GM18517 (cell line): ENCODE measurements around the gene MYMK.

ENCODE experiments used
- ATAC-seq: cut with Tn5 transposase; IDR thresholded peaks from one replicate; pipeline ENCODE4 v1.9.1; 2021; ENCODE audit warnings: mild to moderate bottlenecking, moderate library complexity; ENCODE audit not compliant: unreplicated experiment

MYMK gene

DNA sequence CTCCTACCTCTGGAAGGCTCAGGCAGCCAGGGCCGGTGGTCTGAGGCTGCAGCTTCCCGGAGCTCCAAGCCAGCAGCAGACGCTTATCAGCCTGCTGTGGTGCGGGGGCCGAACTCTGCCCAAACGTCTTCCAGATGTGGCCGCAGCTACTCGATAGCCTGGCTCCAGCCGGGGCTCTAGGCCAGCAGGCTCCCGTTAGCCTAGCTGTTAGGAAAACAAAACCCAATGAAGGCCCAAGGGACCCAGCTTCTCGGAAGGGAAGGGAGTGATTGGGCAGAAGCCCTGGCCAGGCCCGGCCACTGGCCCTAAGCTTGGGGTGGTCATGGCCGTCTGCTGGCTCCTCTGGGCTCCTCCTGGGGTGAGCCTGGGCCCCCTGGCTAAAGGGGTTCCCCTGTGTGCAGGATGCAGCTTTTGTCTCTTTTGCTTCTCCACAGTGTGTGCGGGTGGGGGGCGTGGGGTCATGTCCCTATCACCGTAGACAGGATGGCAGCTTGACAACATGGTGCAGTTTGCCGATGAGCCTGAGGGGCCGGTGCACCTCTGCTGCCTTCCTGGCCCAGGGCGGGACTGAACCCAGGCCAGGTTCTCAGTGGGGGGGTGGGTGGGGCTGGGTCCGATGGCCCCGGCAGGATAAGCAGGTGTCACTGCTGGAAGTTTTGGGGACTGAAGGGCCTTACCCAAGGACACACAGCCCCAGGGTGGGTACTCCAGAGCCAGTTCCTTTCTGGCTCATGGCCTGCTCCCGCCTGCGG lies 18.7 kb downstream of the MYMK start:
- no peak for ATAC-seq

DNA sequence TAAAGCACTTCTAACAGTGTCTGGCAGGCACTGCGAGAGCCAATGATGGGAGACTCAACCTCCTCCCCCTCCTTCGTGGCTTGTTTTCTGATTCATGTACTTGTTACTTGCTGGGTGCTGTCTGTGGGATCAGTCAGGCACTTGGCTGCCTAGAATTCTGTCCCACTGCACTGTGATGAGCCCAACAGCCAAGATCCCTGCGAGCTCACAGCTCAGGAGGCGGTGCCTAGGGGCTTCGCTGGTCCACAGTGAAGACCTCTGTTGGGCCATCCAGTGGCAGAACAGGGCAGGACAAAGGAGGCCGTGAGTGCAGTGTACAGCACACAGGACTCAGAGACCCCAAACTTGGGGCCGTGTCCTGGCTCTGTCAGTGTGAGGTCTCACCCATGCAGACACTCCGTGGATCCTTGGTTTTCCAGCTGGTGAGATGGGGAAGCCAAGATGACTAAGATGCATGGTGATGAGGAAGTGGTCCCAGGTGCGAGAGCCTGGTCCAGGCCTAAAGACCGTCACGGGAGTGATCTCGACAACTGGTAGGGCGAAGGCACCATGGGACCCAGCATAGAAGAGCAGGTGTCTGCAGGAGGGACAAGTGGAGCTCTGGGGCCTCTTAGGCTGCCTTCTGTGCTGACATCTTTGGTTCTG lies 19.5 kb downstream of the MYMK start:
- ATAC-seq, result no peak

DNA sequence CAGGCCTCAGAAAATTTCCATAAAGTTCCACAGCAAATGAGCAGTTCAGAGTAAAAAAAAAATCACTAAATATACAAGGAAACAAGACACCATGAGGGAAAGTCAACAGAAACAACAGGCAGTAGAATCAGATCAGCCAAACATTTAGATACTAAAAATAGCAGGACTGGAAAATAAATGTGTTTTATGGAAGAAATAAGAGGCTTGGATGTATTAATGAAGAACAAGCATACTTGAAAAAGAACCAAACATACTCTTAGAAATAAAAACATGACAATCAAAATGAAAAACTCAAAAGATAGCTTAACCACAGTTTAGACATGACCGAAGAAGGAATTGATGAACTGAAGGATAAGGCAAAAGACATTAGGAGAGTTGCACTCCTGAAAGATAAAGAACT lies 22.6 kb downstream of the MYMK start:
- ATAC-seq, result no peak

DNA sequence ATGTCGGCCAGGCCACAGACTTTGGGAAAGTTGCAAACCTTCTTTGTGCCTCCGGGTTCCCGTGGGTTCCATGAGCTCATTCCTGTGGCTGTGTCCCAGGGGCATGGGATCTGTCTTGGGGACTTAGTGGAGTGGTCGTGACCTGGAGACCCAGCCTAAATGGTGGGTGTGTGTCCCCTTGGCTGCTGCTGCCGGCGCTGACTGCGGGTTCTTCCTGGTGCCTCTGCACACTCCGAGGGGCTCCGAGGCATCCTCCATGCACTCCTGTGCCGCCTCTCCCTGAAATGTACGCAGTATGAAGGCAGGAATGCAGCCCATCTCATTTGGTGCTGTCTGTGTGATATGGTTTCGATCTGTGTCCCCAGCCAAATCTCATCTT lies 24.9 kb downstream of the MYMK start:
- ATAC-seq, result no peak

DNA sequence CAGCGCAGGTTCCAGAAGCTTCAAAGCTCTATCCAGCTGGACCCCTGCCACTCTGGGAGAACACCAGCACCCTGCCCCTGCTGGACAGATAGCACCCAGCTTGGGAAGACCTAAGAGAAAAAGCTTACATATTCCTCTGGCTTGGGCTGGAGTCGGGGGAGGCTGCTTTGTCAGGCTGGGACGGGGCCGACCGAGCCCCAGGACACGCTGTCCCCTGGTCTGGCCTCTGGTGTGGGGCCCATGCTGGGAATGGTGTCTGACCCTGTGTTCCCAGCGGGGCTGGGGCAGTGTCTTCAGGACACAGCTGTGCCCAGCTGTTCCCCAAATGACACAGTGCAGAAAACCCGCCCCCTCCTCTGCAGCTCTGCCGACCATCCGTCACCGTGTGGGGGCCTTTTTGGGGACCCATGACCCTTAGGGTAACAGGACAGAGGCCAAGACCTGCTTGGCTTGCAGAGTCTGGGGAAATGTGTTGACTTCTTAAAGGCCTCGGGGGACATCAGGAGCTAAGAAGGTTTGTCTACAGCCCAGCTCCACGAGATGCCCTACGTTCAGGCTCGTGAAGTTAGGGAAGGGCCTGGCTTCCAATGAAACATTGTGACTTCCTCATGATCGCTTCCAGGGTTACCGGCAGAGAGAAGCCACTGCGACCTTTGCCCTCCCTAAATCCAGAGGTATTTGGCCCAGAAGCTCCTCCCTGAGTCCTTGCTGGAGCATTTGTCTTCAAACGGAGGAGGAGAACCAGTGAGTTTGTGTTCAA lies 25.4 kb downstream of the MYMK start:
- ATAC-seq, result no peak

DNA sequence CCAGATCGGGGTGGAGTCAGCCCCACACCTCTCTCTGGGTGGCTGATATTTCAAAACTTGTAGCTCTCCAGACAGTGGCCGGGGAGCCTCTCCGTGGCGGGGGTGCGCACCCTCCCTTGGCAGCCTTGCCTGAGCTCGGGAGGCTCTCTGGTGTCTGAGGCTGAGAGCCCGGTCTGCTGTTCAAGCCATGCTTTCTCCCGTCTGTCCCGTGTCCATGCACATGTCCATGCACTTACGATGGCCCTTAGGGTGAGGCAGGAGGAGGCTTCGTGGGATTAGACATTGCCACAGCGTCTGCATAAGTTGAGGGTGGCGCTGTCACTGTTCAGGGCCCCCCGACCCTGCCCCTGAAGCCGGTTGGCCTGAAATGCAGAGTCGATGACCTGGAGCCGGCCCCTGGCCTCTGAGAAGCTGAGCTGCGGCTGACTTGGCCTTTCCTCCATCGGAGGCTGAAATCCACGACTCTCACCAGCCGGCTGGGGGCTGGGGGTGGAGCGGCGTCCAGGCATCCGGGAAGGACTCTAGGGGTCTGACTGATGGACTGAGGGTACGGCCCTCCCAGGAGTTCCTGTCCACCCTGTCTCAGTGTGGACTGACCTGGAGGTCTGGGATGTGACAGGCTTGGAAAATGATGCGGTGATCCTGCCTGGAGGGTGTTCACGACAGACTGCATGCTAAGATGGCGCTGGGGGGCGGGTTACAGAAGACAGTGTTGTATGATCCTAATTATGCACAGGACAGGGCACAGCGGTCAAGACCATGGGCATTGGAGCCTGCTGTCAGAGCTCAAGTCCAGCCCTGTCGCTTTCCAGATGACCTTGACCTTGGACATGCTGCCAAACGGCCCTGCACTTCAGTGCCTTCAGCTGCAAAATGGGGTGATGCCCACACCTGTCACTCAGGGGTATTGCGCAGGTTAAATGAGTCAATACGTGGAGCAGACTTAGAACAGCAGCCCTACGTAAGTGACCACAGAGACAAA lies 27.6 kb downstream of the MYMK start:
- ATAC-seq, result no peak

DNA sequence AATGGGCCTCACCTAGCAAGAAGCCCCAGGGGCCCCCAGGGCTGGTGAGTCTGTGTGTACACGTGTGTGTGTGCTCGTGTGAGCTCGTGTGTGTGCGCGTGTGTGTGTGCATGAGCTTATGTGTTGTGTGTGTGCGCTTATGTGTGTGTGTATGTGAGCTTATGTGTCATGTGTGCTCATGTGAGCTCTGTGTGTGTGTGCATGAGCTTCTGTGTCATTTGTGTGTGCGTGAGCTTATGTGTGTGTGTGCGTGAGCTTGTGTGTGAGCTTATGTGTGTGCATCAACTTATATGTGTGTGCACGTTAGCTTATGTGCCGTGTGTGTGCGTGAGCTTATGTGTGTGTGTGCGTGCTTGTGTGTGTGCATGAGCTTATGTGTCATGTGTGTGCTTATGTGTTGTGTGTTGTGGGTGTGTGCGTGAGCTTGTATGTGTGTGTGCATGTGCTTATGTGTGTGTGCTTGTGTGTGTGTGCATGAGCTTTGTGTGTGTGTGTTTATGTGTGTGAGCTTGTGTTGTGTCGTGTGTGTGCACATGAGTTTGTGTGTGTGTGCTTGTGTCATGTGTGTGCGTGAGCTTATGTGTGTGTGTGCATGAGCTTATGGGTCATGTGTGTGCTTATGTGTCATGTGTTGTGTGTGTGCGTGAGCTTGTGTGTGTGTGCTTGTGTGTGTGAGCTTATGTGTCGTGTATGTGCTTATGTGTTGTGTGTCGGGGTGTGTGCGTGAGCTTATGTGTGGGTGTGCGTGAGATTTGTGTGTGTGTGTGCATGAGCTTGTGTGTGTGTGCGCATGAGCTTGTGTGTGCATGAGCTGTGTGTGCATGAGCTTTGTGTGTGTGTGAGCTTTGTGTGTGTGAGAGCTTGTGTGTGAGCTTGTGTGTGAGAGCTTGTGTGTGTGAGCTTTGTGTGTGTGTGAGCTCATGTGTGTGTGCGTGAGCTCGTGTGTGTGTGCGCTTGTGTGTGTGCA lies 29.1 kb downstream of the MYMK start:
- ATAC-seq, result no peak

DNA sequence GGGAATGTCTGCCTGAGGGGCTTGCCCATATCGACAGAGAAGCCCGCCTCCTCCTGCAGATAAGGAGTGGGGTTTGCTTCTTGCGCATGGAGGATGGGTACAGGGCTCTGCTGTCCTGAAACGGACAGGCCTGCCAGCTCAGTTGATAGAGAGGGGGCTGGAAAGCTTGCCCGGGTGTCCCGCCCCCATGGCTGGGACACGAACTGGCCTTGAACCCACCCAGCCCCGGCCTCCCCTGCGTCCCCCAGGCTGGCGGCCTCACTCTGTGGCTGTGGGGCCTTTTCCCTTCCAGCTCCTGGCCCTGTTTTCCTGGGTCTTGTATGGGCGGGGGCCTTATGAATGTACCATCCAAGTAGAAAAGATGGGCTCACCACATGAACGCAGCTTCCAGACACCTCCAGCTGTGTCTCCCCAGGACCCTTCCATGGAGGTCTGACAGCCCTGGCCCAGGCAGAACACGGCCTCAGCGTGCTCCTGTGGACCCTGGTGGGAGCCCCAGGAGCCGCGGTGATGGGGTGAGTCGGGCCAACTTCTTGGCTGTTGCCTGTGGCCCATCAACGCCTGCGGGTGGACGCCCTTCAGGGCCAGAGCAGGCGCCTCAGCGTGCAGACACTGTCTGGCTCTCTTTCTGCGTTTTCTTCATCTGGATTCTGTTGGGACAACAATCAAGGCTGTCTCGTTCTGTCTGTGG lies 30.0 kb downstream of the MYMK start:
- no peak for ATAC-seq

DNA sequence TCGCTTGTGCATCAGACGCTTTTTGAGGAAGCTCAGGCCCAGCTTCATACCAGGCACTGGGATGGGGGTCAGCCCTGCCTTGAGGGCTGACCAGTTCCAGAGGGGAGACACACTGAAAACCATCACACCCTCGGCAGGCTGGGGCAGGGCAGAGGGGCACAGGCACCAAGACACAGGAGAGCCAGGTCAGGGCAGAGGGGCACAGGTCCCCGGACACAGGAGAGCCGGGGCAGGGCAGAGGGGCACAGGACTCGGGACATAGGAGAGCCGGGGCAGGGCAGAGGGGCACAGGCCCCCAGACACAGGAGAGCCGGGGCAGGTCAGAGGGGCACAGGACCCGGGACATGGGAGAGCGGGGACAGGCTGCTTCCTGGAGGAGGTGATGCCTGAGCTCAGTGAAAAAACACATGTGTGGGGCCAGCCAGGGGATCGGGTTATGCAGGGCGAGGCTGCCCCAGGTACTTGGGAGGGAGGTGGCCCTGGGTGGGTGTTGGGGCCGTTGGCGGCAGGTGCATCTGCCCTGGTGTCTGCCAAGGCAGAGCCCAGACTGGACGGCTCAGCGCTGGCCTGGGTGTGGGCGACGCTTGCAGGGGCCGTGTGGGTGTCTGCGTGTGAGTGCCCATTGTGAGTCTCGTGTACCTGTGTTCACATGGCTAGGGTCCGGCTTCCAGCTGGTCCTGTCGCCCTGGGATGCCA lies 30.8 kb downstream of the MYMK start:
- ATAC-seq, result no peak

DNA sequence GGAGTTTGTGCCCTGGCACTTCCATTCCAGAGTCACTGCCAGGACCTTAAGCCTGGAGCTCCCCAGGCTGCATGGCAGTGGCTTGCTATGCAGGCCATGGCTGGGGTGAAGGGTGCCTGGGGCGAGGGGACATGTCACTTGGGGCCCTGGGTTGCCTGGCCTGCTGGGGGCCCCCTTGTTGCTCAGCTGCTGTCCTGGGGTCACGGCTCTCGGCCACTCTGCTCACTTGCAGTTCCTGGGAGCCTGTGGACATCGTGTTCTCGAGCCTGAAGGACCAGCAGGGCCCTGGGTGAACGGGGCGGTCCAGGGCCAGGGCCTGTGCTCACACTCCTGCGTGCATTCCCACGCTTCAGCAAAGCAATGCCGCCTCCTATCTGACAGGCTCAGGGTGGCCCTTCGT lies 31.3 kb downstream of the MYMK start:
- ATAC-seq, result no peak

DNA sequence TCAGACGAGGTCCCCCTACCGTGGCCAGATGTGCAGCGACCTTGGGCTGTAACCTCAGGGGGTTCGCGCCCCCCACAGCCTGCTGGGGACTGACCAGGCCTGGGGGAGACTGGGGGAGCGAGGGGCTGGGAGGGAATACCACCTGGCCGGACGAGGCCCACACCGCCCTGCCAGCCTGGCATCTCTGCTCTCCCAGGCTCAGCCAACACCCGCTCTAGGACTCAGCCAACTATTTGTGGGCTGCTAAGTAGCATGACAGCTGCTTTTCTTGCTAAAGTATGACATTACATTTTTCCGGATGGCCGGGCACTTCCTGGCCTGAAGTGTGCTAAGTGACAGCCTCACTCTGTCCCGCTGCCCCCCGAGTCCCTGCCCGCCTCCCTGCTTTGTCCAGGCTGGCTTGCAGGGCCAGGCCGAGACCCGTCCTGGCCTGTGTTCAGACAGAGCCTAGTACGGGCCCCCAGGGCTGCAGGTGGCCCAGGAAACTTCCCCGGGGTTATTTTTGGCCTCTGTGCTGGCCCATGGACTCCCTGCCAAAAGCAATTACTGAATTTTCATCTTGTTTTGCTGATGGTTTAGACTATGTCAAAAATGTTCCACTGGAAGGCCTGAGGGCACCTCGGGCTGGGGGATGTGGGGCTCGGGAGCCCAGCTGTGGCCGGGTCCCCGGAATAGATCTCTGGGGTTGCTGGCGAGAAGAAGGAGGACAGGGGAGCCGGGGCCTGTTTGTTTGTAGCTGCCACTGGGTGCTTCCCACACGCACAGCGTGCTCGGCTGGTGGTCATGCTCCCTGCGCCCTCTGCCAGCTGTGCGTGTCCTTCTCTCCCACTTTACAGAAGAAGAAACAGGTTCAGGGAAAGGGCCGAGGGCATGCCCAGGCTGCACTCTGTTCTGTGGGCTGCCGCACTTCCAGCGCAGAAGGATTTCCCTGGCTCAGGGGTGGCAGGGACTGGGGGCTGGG lies 32.4 kb downstream of the MYMK start:
- ATAC-seq, result no peak

DNA sequence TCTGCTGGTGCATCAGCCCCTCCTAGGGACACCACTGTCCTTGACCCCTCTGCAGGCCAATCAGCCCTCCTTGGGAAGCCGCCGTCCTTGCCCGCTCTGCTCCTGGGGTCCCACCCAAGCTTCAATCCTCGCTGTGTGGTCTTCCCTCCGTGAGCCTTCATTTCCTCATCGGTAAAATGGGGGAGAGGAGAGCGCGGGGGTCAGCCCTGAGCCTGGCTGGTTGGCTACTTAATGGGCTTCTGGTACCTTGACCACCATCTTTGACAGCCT lies 33.2 kb downstream of the MYMK start:
- ATAC-seq, result no peak

DNA sequence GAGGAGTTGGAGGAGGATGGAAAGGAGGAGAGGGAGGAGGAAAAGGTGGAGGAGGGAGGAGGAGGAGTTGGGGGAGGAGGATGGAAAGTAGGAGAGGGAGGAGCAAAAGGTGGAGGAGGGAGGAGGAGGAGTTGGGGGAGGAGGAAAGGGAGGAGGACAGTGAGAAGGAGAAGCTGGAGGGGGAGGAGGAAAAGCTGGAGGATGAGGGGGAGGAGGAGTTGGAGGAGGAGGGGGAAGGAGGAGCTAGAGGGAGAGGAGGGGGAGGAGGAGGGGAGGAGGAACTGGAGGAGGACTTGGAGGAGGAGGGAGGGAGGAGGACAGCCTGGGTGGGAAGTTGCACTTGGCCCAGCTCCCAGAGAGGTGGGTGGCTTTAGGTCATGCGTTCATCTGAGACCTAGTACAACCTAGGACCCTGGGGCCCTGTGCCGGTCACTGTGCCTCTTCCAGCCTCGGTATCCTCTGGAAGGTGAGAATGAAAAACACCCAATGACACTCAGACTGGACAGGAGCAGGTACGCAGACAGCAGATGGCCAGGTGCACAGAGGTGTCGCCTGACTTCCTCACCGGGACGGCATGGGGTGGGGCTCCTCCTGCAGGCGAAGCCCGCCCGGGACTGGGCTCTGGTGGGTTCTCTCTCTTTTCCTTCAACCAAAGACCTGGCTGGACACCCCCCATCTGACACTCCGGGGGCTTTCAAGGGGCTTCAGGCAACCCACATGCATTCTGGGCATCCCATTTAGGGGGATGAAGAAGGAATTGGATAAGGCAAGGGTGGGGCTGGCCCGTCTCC lies 33.7 kb downstream of the MYMK start:
- ATAC-seq, result no peak

DNA sequence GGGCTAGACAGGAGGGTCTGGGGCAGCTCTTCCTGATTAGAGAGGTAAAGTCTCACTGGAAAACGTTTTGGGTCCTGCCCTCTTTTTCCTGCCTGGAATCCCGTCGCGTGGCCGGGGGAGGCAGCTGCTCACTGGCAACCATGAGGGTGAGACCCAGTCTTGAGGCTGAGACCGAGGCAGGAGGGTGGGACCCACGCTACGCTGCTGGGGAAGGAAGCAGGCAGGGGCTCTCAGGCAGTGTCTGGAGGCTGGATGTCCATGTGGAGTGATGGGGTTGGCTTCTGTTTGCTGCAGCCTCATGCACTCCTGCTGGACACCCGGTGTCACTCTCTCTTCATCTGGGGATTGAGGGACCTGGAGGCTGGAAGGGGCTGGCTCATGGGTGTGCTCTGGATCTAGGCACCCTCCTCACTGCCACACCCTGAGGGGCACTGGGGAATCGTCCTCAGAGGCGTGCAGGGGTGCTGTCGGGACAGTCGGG lies 34.5 kb downstream of the MYMK start:
- no peak for ATAC-seq

DNA sequence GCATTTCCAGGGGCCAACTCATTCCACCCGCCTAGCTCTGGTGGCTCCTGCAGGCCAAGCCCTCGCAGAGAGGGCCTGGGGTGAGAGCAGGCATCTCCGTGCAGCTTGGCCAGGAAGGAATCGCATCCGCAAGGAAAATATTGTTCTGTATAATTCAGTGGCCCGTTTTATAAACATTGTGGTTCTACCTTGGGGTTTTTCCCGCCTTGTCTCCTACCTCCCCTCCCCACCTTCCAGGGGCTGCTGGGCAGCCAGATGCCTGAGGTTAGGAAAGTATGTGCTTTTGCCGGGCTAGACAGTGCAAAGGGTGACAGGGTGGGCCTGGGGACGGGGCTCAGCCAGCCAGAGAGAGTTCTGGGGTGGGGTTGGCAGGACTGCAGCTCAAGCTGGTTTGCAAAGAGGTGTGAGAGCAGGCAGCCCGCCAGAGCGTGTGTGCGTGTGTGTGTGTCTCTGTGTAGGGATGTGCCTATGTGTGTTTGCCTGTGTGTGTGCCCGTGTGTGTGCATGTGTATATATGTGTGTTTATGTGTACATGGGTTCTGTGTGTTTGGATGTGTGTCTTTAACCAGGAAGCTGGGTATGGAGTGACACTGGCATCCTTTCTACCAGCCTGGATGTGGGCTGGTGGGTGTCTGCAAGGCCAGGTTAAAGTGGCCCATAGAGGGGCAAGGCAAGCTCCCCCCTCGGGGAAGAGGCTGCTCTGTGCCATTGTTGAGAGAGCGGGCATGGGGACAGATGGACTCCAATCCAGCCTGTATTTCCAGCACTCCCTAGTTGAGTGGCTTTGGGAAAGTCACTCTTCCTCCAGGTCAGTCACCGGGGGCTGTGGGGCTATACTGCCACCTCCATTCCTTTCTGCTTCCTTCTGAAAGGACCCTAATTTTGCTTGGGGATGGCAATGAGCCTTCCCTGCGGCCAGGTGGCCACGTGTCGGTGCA lies 35.2 kb downstream of the MYMK start:
- no peak for ATAC-seq
